Heart left ventricle (tissue), 16 donors: ENCODE measurements around the gene NUP210. TPM values are rescaled to one million over a fixed set of nuclear protein-coding genes. Genes with fewer than 3 reads are reported as not detected.

Experiments used
- ATAC-seq, 4 donors: fragments of 200-7000 bp; cut with Tn5 transposase; one replicate each; pipeline ENCODE4 v1.9.1; 2020 to 2022; ENCODE audit warnings: moderate library complexity in 4 of 4, mild to moderate bottlenecking in 3 of 4, moderate number of reproducible peaks in 1 of 4
- DNase-seq, 5 donors: peaks; one replicate each; pipeline ENCODE4 v3.0.0-alpha.2; 2020
- H3K27ac ChIP-seq, 12 donors: fragments of 200-600 bp; sonication (generic) in 4 of 12; one replicate each; pipeline versions ENCODE4 v1.5.0 to v1.8.0; 2016 to 2022; ENCODE audit warnings: mild to moderate bottlenecking in 2 of 12
- H3K27me3 ChIP-seq, 9 donors: fragments of 200-600 bp; sonication (generic) in 2 of 9; one replicate each; pipeline versions ENCODE4 v1.5.1 to v1.8.0; 2016 to 2022; ENCODE audit warnings: mild to moderate bottlenecking in 3 of 9
- H3K36me3 ChIP-seq, 9 donors: fragments of 200-600 bp; sonication (generic) in 2 of 9; one replicate each; pipeline versions ENCODE4 v1.5.0 to v1.8.0; 2018 to 2022; ENCODE audit warnings: mild to moderate bottlenecking in 2 of 9
- H3K4me1 ChIP-seq, 12 donors: fragments of 200-600 bp; sonication (generic) in 4 of 12; one replicate each; pipeline versions ENCODE4 v1.5.0 to v1.8.0; 2016 to 2022; ENCODE audit warnings: mild to moderate bottlenecking in 3 of 12
- H3K4me3 ChIP-seq, 12 donors: fragments of 200-600 bp; sonication (generic) in 4 of 12; one replicate each; pipeline versions ENCODE4 v1.5.0 to v1.8.0; 2017 to 2022; ENCODE audit warnings: mild to moderate bottlenecking in 9 of 12, moderate library complexity in 4 of 12
- H3K9me3 ChIP-seq, 12 donors: fragments of 200-600 bp; sonication (generic) in 4 of 12; one replicate each; pipeline versions ENCODE4 v1.5.0 to v1.8.0; 2016 to 2022; ENCODE audit warnings: mild to moderate bottlenecking in 1 of 12
- CTCF ChIP-seq, 12 donors: fragments of 200-600 bp; sonication (generic) in 4 of 12; IDR thresholded peaks; one replicate each; pipeline versions ENCODE4 v1.5.0 to v1.8.0; 2018 to 2022; ENCODE audit warnings: antibody characterized with exemption in 12 of 12, mild to moderate bottlenecking in 5 of 12
- POLR2A ChIP-seq, 2 donors: fragments of 450-650 bp; IDR thresholded peaks; one replicate each; pipeline ENCODE4 v1.6.1; 2017; ENCODE audit warnings: antibody characterized with exemption in 2 of 2, mild to moderate bottlenecking in 2 of 2, moderate library complexity in 2 of 2
- WGBS, 4 donors: extraction: QIAGEN DNeasy Blood & Tissue Kit in 2 of 4; methylation state at CpG; one replicate each; pipeline versions ENCODE4 v1.1.5 to v1.1.7; 2013 to 2018; 5-methylcytosine and 5-hydroxymethylcytosine counted together
- intact Hi-C, 10 donors: fragments of 100-400 bp; cut with DNase I; formaldehyde crosslinking; loops; one replicate each; pipeline versions ENCODE4 v1.11.1 to v1.14.2; 2022
- polyA plus RNA-seq, 2 donors: library from polyadenylated mRNA; stranded (reverse); fragments of 200-250 nt; gene quantifications; one replicate each; pipeline ENCODE4 v1.2.3, GENCODE V29; 2013
- total RNA-seq, 9 donors: library from RNA; depleted of rRNA in 2 of 9; stranded (reverse); fragments of >200 nt in 2 of 9; fragmentation: NEBNext Ultra II Directional in 3 of 9; extraction: Animal tissue kit (Norgen Biotek cat#: 25700) in 3 of 9; gene quantifications; one replicate each; pipeline versions ENCODE4 v1.1.0 to v1.2.4, GENCODE V29; 2016 to 2023
- donor health status: ischemic (EF 13 %, LVEDD 7.1; RV severe dilation, severe dysfunction).
- donor health status: healthy with polysubstance abuse.
- donor health status: DM: no; HTN: yes; CAD: no.
- donor health status: DM: no; HTN: no; CAD: no.
- donor health status: ischemic (EF 25% LVEDD 6.9; RV normal size, moderate dysfunction).
- donor health status: ischemic (EF 25% LVEDD 5.7; RV mildly dilated, moderate dysfunction).
- donor health status: healthy.
- donor health status: DM: yes; HTN: yes; CAD: no.
- donor health status: ischemic (EF 35%, LVEDD 5.7; RV mildly dilated, moderate dysfunction).
- donor health status: nonischemic (EF 11% LVEDD 7.7; RV severe dilation, severe dysfunction).
- donor health status: DM: yes; HTN: yes; CAD: no.
- donor health status: PGD.
- donor health status: ischemic (EF 29% LVEDD 5.4; RV normal size, mild dysfunction).
- donor health status: nonischemic (EF 23%, LVEDD 6.1; RV moderate dilation, normal function).

Gene NUP210
- total and polyA plus RNA-seq, 11 donors: 1.3 to 9.7 (median 2.6) TPM

- peaks cover 0 to 31% (median 0%) of the 10 kb centered on the region in 9 donors for H3K36me3 ChIP-seq
- WGBS, 4 donors: 65 to 87% (median 80%) methylated on average over 4 of the region's 4 CpGs
- no peak overlapping the region for H3K4me3 ChIP-seq
- intact Hi-C loops: no loop called here
- H3K9me3 ChIP-seq: no peaks in the 10 kb centered on the region
- H3K27me3 ChIP-seq: no peaks in the 10 kb centered on the region
- H3K27ac ChIP-seq: no peak overlapping the region
- H3K4me1 ChIP-seq: no peaks in the 10 kb centered on the region
- TF ChIP-seq POLR2A (IDR thresholded peaks at IDR 0.05) (no peak), CTCF (IDR thresholded peaks at IDR 0.05) (no peak)
- DNase-seq: no peak
- no peak for ATAC-seq
Measured at GRCh38 chr3:13394363-13394762, 25.8 kb downstream of the NUP210 start.

- 70 to 88% (median 82%) methylated on average over 11 of the region's 11 CpGs for WGBS, 4 donors
- ATAC-seq: no peak
- TF ChIP-seq POLR2A (IDR thresholded peaks at IDR 0.05): no peak
- TF ChIP-seq CTCF (IDR thresholded peaks at IDR 0.05): no peak
- H3K4me1 ChIP-seq: no peaks in the 10 kb centered on the region
- no peak overlapping the region for H3K4me3 ChIP-seq
- no peak for DNase-seq
- H3K36me3 ChIP-seq: peaks cover 0 to 36% (median 0%) of the 10 kb centered on the region in 9 donors
- no peak overlapping the region for H3K27ac ChIP-seq
- intact Hi-C loops: no loop called here
- no peaks in the 10 kb centered on the region for H3K9me3 ChIP-seq
- H3K27me3 ChIP-seq: no peaks in the 10 kb centered on the region
Measured at GRCh38 chr3:13393427-13394360, 26.4 kb downstream of the NUP210 start.

- Histone ChIP-seq H3K4me1 (no peaks in the 10 kb centered on the region), H3K9me3 (no peaks in the 10 kb centered on the region), H3K27ac (no peak overlapping the region), H3K36me3 (peaks cover 0 to 54% (median 0%) of the 10 kb centered on the region in 9 donors), H3K27me3 (no peaks in the 10 kb centered on the region), H3K4me3 (no peak overlapping the region)
- ATAC-seq (no peak), DNase-seq (no peak)
- intact Hi-C loops: no loop called here
- TF ChIP-seq CTCF (IDR thresholded peaks at IDR 0.05) (peak in 3 of 12 donors; percentile 5 to 16 (median 12)), POLR2A (IDR thresholded peaks at IDR 0.05) (no peak)
- 73 to 92% (median 77%) methylated on average over 3 to 7 of the region's 7 CpGs for WGBS, 4 donors
Measured at GRCh38 chr3:13391308-13391707, 28.8 kb downstream of the NUP210 start.

- DNase-seq (no peak), ATAC-seq (no peak)
- Histone ChIP-seq H3K4me3 (no peak overlapping the region), H3K27me3 (no peaks in the 10 kb centered on the region), H3K36me3 (peaks cover 0 to 72% (median 0%) of the 10 kb centered on the region in 9 donors), H3K27ac (no peak overlapping the region), H3K9me3 (no peaks in the 10 kb centered on the region), H3K4me1 (no peaks in the 10 kb centered on the region)
- intact Hi-C loops: no loop called here
- 73 to 93% (median 83%) methylated on average over 6 to 7 of the region's 7 CpGs for WGBS, 4 donors
- TF ChIP-seq POLR2A (IDR thresholded peaks at IDR 0.05) (no peak), CTCF (IDR thresholded peaks at IDR 0.05) (no peak)
Measured at GRCh38 chr3:13389378-13389777, 30.7 kb downstream of the NUP210 start.
